GM18907 (cell line): ENCODE results near the gene TSPAN1.

Experiments used
- ATAC-seq: cut with Tn5 transposase; IDR thresholded peaks from one replicate; pipeline ENCODE4 v1.9.1; 2021; ENCODE audit warnings: mild to moderate bottlenecking, moderate library complexity; ENCODE audit not compliant: unreplicated experiment

TSPAN1 gene

GRCh38 chr1:46186076-46186475, 11.2 kb downstream of the TSPAN1 start:
- no peak for ATAC-seq

GRCh38 chr1:46187106-46187869, 12.4 kb downstream of the TSPAN1 start:
- no peak for ATAC-seq

GRCh38 chr1:46188295-46189030, 13.6 kb downstream of the TSPAN1 start:
- no peak for ATAC-seq

GRCh38 chr1:46190539-46190938, 15.7 kb downstream of the TSPAN1 start:
- no peak for ATAC-seq

- no peak for ATAC-seq
These were observed 16.3 kb downstream of the TSPAN1 start for GRCh38 chr1:46191033-46191701.

- no peak for ATAC-seq
These were observed 17.3 kb downstream of the TSPAN1 start for GRCh38 chr1:46192171-46192570.

GRCh38 chr1:46193285-46193684, 18.4 kb downstream of the TSPAN1 start:
- ATAC-seq: no peak

- no peak for ATAC-seq
These were observed 19.2 kb downstream of the TSPAN1 start for GRCh38 chr1:46193984-46194570.

GRCh38 chr1:46194641-46195193, 19.8 kb downstream of the TSPAN1 start:
- ATAC-seq: no peak

- ATAC-seq: no peak
These were observed 21.7 kb downstream of the TSPAN1 start for GRCh38 chr1:46196609-46197008.

- no peak for ATAC-seq
These were observed 22.7 kb downstream of the TSPAN1 start for GRCh38 chr1:46197560-46197963.

- ATAC-seq: peak; percentile 83
These were observed 23.3 kb downstream of the TSPAN1 start, which contains the start of gene POMGNT1 for GRCh38 chr1:46197964-46198811. POMGNT1 (minus strand) TSS chr1:46198434; CDS start chr1:46197821, 613 bp downstream.

GRCh38 chr1:46199233-46199749, 24.4 kb downstream of the TSPAN1 start:
- ATAC-seq: no peak

- no peak for ATAC-seq
These were observed 29.0 kb downstream of the TSPAN1 start for GRCh38 chr1:46203738-46204405.

- ATAC-seq: no peak
These were observed 29.5 kb downstream of the TSPAN1 start for GRCh38 chr1:46204406-46204742.

GRCh38 chr1:46205141-46205540, 30.3 kb downstream of the TSPAN1 start:
- no peak for ATAC-seq

- ATAC-seq: no peak
These were observed 30.9 kb downstream of the TSPAN1 start for GRCh38 chr1:46205791-46206190.

- no peak for ATAC-seq
These were observed 31.5 kb downstream of the TSPAN1 start for GRCh38 chr1:46206399-46206798.

GRCh38 chr1:46210561-46210960, 35.7 kb downstream of the TSPAN1 start:
- ATAC-seq: no peak
